ENCODE measurements around the gene ARHGAP45. TPM values are rescaled to one million over a fixed set of nuclear protein-coding genes. Genes with fewer than 3 reads are reported as not detected.

ARHGAP45 gene
- total RNA-seq, 3 donors from 2014 or later (not counting 1 experiment from before 2014, with no cell fraction given), result 535 to 601 (median 560) TPM

DNA sequence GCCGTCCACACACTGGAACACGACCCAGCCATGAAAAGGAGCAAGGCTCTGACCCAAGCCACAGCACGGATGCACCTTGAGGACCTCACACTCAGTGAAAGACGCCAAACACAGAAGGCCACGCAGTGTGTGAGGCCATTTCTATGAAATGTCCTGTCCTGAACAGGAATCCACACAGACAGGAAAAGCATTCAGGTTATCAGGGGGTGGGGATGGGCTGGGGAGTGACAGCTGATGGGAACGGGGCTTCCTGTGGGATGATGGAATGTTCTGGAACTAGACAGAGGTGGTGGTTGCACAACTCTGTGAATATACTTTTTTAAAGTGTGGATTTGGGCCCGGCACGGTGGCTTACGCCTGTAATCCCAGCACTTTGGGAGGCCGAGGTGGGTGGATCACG is 67.5 kb downstream of the ARHGAP45 start:
- no peaks in the 10 kb centered on the region for H3K27me3 ChIP-seq (ENCODE audit: control insufficient read depth, insufficient read depth, low read length)
- H3K4me1 ChIP-seq (ENCODE audit: control insufficient read depth, insufficient read depth, low read length), result peaks cover 70% of the 10 kb centered on the region
- peak overlapping the region; percentile 9 for H3K4me3 Mint-ChIP-seq
- H3K36me3 ChIP-seq (ENCODE audit: control insufficient read depth, insufficient read depth, low read length), result no peaks in the 10 kb centered on the region
- intact Hi-C loops (cut with micrococcal nuclease), result loop anchor here (5.0 kb wide), 2 partner anchors 38 to 58 kb away; partner anchors contain the start of gene SBNO2
- H3K9me3 Mint-ChIP-seq, result no peaks in the 10 kb centered on the region
- no peaks in the 10 kb centered on the region for H3K27me3 Mint-ChIP-seq (ENCODE audit: low read depth in 2 of 2)
- ATAC-seq (no peak), DNase-seq (no peak)
- no peak overlapping the region for H3K27ac ChIP-seq (ENCODE audit: low read length)
- no peaks in the 10 kb centered on the region for H3K36me3 Mint-ChIP-seq
- TF ChIP-seq, protein P1, sequence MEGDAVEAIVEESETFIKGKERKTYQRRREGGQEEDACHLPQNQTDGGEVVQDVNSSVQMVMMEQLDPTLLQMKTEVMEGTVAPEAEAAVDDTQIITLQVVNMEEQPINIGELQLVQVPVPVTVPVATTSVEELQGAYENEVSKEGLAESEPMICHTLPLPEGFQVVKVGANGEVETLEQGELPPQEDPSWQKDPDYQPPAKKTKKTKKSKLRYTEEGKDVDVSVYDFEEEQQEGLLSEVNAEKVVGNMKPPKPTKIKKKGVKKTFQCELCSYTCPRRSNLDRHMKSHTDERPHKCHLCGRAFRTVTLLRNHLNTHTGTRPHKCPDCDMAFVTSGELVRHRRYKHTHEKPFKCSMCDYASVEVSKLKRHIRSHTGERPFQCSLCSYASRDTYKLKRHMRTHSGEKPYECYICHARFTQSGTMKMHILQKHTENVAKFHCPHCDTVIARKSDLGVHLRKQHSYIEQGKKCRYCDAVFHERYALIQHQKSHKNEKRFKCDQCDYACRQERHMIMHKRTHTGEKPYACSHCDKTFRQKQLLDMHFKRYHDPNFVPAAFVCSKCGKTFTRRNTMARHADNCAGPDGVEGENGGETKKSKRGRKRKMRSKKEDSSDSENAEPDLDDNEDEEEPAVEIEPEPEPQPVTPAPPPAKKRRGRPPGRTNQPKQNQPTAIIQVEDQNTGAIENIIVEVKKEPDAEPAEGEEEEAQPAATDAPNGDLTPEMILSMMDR (IDR thresholded peaks at IDR 0.05), result no peak
- no peak overlapping the region for H3K4me3 ChIP-seq (ENCODE audit: low read length)
- H3K27ac Mint-ChIP-seq, result peak overlapping the region; percentile 89 to 96
- peaks cover 8 to 45% of the 10 kb centered on the region in 2 donors for H3K4me1 Mint-ChIP-seq
- no peaks in the 10 kb centered on the region for H3K9me3 ChIP-seq (ENCODE audit: control insufficient read depth, insufficient read depth, low read length)
- 95% methylated on average over 11 of the region's 11 CpGs for WGBS (ENCODE audit: insufficient coverage)

DNA sequence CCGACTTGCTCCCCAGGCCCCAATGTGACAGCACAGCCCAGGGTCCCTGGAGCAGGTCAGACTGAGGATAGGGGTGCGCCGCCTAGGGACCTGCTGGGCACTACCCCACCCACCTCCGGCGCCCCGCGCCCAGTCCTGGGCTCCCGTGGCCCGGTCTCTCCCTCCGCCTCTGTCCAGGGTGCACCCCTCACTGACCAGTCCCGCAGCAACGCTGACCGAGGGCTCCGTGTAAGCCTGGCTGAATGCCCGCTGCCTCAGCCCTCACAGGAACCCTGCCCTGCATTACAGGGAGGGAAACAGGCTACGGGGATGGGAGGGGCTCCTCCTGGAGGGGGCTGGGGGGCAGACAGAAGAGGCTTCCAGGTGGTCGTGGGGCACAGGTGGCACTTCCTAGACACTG is 68.5 kb downstream of the ARHGAP45 start:
- Mint-ChIP-seq H3K27ac (peak overlapping the region in 1 of 2 donors; percentile 89), H3K9me3 (no peaks in the 10 kb centered on the region), H3K4me3 (peak overlapping the region; percentile 35), H3K27me3 (ENCODE audit: low read depth in 2 of 2) (no peaks in the 10 kb centered on the region), H3K36me3 (no peaks in the 10 kb centered on the region), H3K4me1 (peaks cover 8 to 43% of the 10 kb centered on the region in 2 donors)
- ATAC-seq (no peak), DNase-seq (no peak)
- intact Hi-C loops (cut with micrococcal nuclease), result no loop called here
- TF ChIP-seq, protein P1 (IDR thresholded peaks at IDR 0.05), result no peak
- Histone ChIP-seq H3K27ac (ENCODE audit: low read length) (no peak overlapping the region), H3K9me3 (ENCODE audit: control insufficient read depth, insufficient read depth, low read length) (no peaks in the 10 kb centered on the region), H3K4me1 (ENCODE audit: control insufficient read depth, insufficient read depth, low read length) (peaks cover 60% of the 10 kb centered on the region), H3K27me3 (ENCODE audit: control insufficient read depth, insufficient read depth, low read length) (no peaks in the 10 kb centered on the region), H3K36me3 (ENCODE audit: control insufficient read depth, insufficient read depth, low read length) (no peaks in the 10 kb centered on the region), H3K4me3 (ENCODE audit: low read length) (no peak overlapping the region)
- 92% methylated on average over 17 of the region's 17 CpGs for WGBS (ENCODE audit: insufficient coverage)

DNA sequence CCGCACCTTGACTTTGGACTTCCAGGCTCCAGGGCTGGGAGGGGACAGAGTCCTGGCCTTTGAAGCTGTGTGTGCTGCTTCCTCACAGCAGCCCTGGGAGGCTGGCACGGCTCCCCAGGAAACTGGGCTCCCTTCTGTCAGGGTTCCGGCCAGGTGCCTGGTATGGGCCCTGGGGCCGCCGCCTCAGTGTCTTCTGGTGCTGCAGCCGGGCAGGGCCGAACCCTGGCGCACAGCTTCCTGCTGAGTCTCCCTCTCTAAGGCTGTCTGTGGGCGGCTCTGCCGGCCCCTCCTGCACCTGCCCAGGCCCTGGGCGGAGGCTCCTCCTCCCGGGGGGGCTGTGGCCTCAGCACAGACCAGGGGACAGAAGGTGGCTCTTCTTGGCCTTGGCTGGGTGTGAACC is 69.2 kb downstream of the ARHGAP45 start:
- DNase-seq (no peak), ATAC-seq (no peak)
- Mint-ChIP-seq H3K36me3 (no peaks in the 10 kb centered on the region), H3K9me3 (no peaks in the 10 kb centered on the region), H3K4me3 (no peak overlapping the region), H3K4me1 (peaks cover 8 to 36% of the 10 kb centered on the region in 2 donors), H3K27ac (peak overlapping the region; percentile 14 to 78), H3K27me3 (ENCODE audit: low read depth in 2 of 2) (no peaks in the 10 kb centered on the region)
- 24% methylated on average over 12 of the region's 12 CpGs for WGBS (ENCODE audit: insufficient coverage)
- Histone ChIP-seq H3K27ac (ENCODE audit: low read length) (peak overlapping the region; percentile 56), H3K9me3 (ENCODE audit: control insufficient read depth, insufficient read depth, low read length) (no peaks in the 10 kb centered on the region), H3K27me3 (ENCODE audit: control insufficient read depth, insufficient read depth, low read length) (no peaks in the 10 kb centered on the region), H3K4me1 (ENCODE audit: control insufficient read depth, insufficient read depth, low read length) (peaks cover 53% of the 10 kb centered on the region), H3K4me3 (ENCODE audit: low read length) (no peak overlapping the region), H3K36me3 (ENCODE audit: control insufficient read depth, insufficient read depth, low read length) (no peaks in the 10 kb centered on the region)
- intact Hi-C loops (cut with micrococcal nuclease), result no loop called here
- TF ChIP-seq, protein P1 (IDR thresholded peaks at IDR 0.05), result no peak

Other genes with a start within 250 kb of the ARHGAP45 start
- gene PLPPR3, start 245.2 kb upstream of the ARHGAP45 start, total RNA-seq, result not detected
- 1 to 10 TPM in 2 of 3 donors, under 1 TPM in 1; 0.87 to 2.5 (median 1.8) TPM for gene AZU1, start 239.3 kb upstream of the ARHGAP45 start, total RNA-seq
- under 1 TPM in 2 of 3 donors, not detected in 1; 0.36 to 0.73 TPM for gene PRTN3, start 226.2 kb upstream of the ARHGAP45 start, total RNA-seq
- 1 to 10 TPM in 2 of 3 donors, not detected in 1; 1.7 to 1.8 TPM for gene ELANE, start 214.9 kb upstream of the ARHGAP45 start, total RNA-seq
- gene CFD, start 207.5 kb upstream of the ARHGAP45 start, total RNA-seq, result 10 to 100 TPM in 2 of 3 donors, 1 to 10 TPM in 1; 2.9 to 47.5 (median 10.4) TPM
- 10 to 100 TPM; 44.2 to 50.1 (median 44.7) TPM for gene MED16, start 174.0 kb upstream of the ARHGAP45 start, total RNA-seq
- gene RNU6-9, start 173.7 kb upstream of the ARHGAP45 start, total RNA-seq, result not detected
- 100 to 1,000 TPM in 1 of 3 donors, 10 to 100 TPM in 2; 88.7 to 106 (median 97.8) TPM for gene R3HDM4, start 153.9 kb upstream of the ARHGAP45 start, total RNA-seq
- under 1 TPM in 1 of 3 donors, not detected in 2; 0.31 TPM for gene KISS1R, start 149.8 kb upstream of the ARHGAP45 start, total RNA-seq
- 10 to 100 TPM; 15.9 to 24.6 (median 24.2) TPM for gene ARID3A, start 141.1 kb upstream of the ARHGAP45 start, total RNA-seq
- 10 to 100 TPM; 17.5 to 25.4 (median 22.7) TPM for gene WDR18, start 82.8 kb upstream of the ARHGAP45 start, total RNA-seq
- gene GRIN3B, start 66.7 kb upstream of the ARHGAP45 start, total RNA-seq, result under 1 TPM in 2 of 3 donors, not detected in 1; 0.09 to 0.15 TPM
- 100 to 1,000 TPM; 310 to 354 (median 317) TPM for gene TMEM259, start 46.0 kb upstream of the ARHGAP45 start, total RNA-seq
- gene RNU6-2, start 45.6 kb upstream of the ARHGAP45 start, total RNA-seq, result not detected
- 100 to 1,000 TPM; 163 to 276 (median 179) TPM for gene CNN2, start 40.6 kb upstream of the ARHGAP45 start, total RNA-seq
- gene ABCA7, start 27.1 kb upstream of the ARHGAP45 start, total RNA-seq, result 100 to 1,000 TPM in 2 of 3 donors, 10 to 100 TPM in 1; 73.3 to 149 (median 121) TPM
- gene POLR2E, start 28.2 kb downstream of the ARHGAP45 start, total RNA-seq, result 100 to 1,000 TPM in 1 of 3 donors, 10 to 100 TPM in 2; 77.3 to 105 (median 91.6) TPM
- gene GPX4, start 36.8 kb downstream of the ARHGAP45 start, total RNA-seq, result 100 to 1,000 TPM; 108 to 126 (median 121) TPM
- gene SBNO2, start 107.1 kb downstream of the ARHGAP45 start, total RNA-seq, result 100 to 1,000 TPM in 1 of 3 donors, 10 to 100 TPM in 2; 92.0 to 106 (median 94.3) TPM
- 10 to 100 TPM; 51.5 to 61.1 (median 54.0) TPM for gene STK11, start 138.6 kb downstream of the ARHGAP45 start, total RNA-seq
- gene CBARP, start 170.8 kb downstream of the ARHGAP45 start, total RNA-seq, result under 1 TPM in 2 of 3 donors, not detected in 1; 0.14 to 0.41 TPM
- 100 to 1,000 TPM in 2 of 3 donors, 10 to 100 TPM in 1; 88.6 to 119 (median 104) TPM for gene ATP5F1D, start 174.6 kb downstream of the ARHGAP45 start, total RNA-seq
- gene MIDN, start 181.4 kb downstream of the ARHGAP45 start, total RNA-seq, result 100 to 1,000 TPM; 296 to 367 (median 314) TPM
- gene CIRBP, start 202.2 kb downstream of the ARHGAP45 start, total RNA-seq, result 100 to 1,000 TPM; 410 to 454 (median 440) TPM
- 10 to 100 TPM; 26.6 to 33.4 (median 27.1) TPM for gene FAM174C, start 208.4 kb downstream of the ARHGAP45 start, total RNA-seq
- gene EFNA2, start 218.7 kb downstream of the ARHGAP45 start, total RNA-seq, result not detected